Trophoblast cell (in vitro differentiated cells and primary cell): ENCODE data around the gene CTTN.
A peak's percentile ranks its signal among the peaks of the same experiment; 100 is the strongest.

Experiments
- DNase-seq, 2 donors: peaks; one replicate each; pipeline ENCODE4 v3.0.0-alpha.2; 2016
- H2AFZ ChIP-seq: 2 replicates; pipeline ENCODE4 v1.6.1; 2013; ENCODE audit warnings: low read length, moderate library complexity, mild to moderate bottlenecking; ENCODE audit not compliant: insufficient read depth, poor library complexity
- H2AK5ac ChIP-seq: 2 replicates; pipeline ENCODE4 v1.6.1; 2013; ENCODE audit warnings: mild to moderate bottlenecking, low read length
- H2BK120ac ChIP-seq: 2 replicates; pipeline ENCODE4 v1.6.1; 2013; ENCODE audit warnings: low read length, mild to moderate bottlenecking, moderate library complexity; ENCODE audit not compliant: insufficient read depth, poor library complexity
- H2BK12ac ChIP-seq: 2 replicates; pipeline ENCODE4 v1.6.1; 2013; ENCODE audit warnings: mild to moderate bottlenecking, low read length, moderate library complexity
- H2BK5ac ChIP-seq: 2 replicates; pipeline ENCODE4 v1.6.1; 2013; ENCODE audit warnings: low read length, low read depth, moderate library complexity, mild to moderate bottlenecking; ENCODE audit not compliant: poor library complexity
- H3K14ac ChIP-seq: 2 replicates; pipeline ENCODE4 v1.6.1; 2013; ENCODE audit warnings: mild to moderate bottlenecking, low read length
- H3K18ac ChIP-seq: 2 replicates; pipeline ENCODE4 v1.6.1; 2013; ENCODE audit warnings: mild to moderate bottlenecking, low read length
- H3K23ac ChIP-seq: 2 replicates; pipeline ENCODE4 v1.6.1; 2013; ENCODE audit warnings: low read length
- H3K27ac ChIP-seq: 2 replicates; pipeline ENCODE4 v1.5.1; 2013; ENCODE audit warnings: low read depth, mild to moderate bottlenecking, inconsistent platforms, low read length, moderate library complexity
- H3K27me3 ChIP-seq: 2 replicates; pipeline ENCODE4 v1.6.1; 2013; ENCODE audit warnings: inconsistent platforms, mild to moderate bottlenecking, low read length, moderate library complexity; ENCODE audit not compliant: insufficient read depth
- H3K36me3 ChIP-seq, 2 experiments: 1 replicate in 1 of 2; 2 replicates in 1 of 2; pipeline ENCODE4 v1.6.1; 2013; ENCODE audit warnings: low read length in 2 of 2, mild to moderate bottlenecking in 2 of 2, moderate library complexity in 1 of 2; ENCODE audit not compliant: insufficient read depth in 2 of 2, control insufficient read depth in 1 of 2
- H3K4ac ChIP-seq: 2 replicates; pipeline ENCODE4 v1.6.1; 2013; ENCODE audit warnings: low read depth, mild to moderate bottlenecking, low read length, moderate library complexity
- H3K4me1 ChIP-seq, 2 experiments: 1 replicate in 1 of 2; 2 replicates in 1 of 2; pipeline ENCODE4 v1.6.1; 2013; ENCODE audit warnings: low read length in 2 of 2, mild to moderate bottlenecking in 2 of 2, moderate library complexity in 1 of 2; ENCODE audit not compliant: insufficient read depth in 2 of 2, control insufficient read depth in 1 of 2
- H3K4me2 ChIP-seq: 2 replicates; pipeline ENCODE4 v1.6.1; 2013; ENCODE audit warnings: inconsistent platforms, mild to moderate bottlenecking, low read length, moderate library complexity
- H3K4me3 ChIP-seq: 2 replicates; pipeline ENCODE4 v1.5.1; 2013; ENCODE audit warnings: mild to moderate bottlenecking, low read depth, low read length, inconsistent platforms
- H3K79me1 ChIP-seq: one replicate; pipeline ENCODE4 v1.6.1; 2013; ENCODE audit warnings: low read length
- H3K79me2 ChIP-seq: 2 replicates; pipeline ENCODE4 v1.6.1; 2013; ENCODE audit warnings: low read length, mild to moderate bottlenecking; ENCODE audit not compliant: control insufficient read depth, insufficient read depth, poor library complexity
- H3K9ac ChIP-seq: 2 replicates; pipeline ENCODE4 v1.6.1; 2013; ENCODE audit warnings: mild to moderate bottlenecking, low read length
- H3K9me3 ChIP-seq: 2 replicates; pipeline ENCODE4 v1.6.1; 2013; ENCODE audit warnings: low read depth, mild to moderate bottlenecking, control low read depth, inconsistent platforms, low read length; ENCODE audit not compliant: insufficient read depth
- H4K12ac ChIP-seq: 2 replicates; pipeline ENCODE4 v1.6.1; 2013; ENCODE audit warnings: low read depth, mild to moderate bottlenecking, low read length, moderate library complexity
- H4K8ac ChIP-seq: 2 replicates; pipeline ENCODE4 v1.6.1; 2013; ENCODE audit warnings: low read depth, mild to moderate bottlenecking, low read length, moderate library complexity
- H4K91ac ChIP-seq: one replicate; pipeline ENCODE4 v1.6.1; 2013; ENCODE audit warnings: low read depth, mild to moderate bottlenecking, low read length, moderate library complexity
- WGBS: extraction: QIAGEN DNeasy Blood & Tissue Kit; methylation state at CpG from one replicate; pipeline ENCODE4 v1.1.7; 2013; ENCODE audit warnings: missing lambda C conversion rate; ENCODE audit not compliant: insufficient read length, insufficient coverage; ENCODE audit errors: extremely low coverage; 5-methylcytosine and 5-hydroxymethylcytosine counted together

Gene CTTN

GRCh38 chr11:70470127-70470526 lies 71.8 kb downstream of the CTTN start:
- Histone ChIP-seq H3K4ac (no peak overlapping the region), H3K4me3 (no peak overlapping the region), H3K9ac (no peak overlapping the region), H3K27me3 (no peaks in the 10 kb centered on the region), H4K12ac (no peak overlapping the region), H2BK12ac (no peak overlapping the region), H2AFZ (no peak overlapping the region), H3K14ac (no peak overlapping the region), H3K18ac (no peak overlapping the region), H2BK5ac (no peak overlapping the region), H3K27ac (no peak overlapping the region), H3K4me2 (no peak overlapping the region), H3K36me3 (no peaks in the 10 kb centered on the region), H2BK120ac (no peak overlapping the region), H3K79me2 (no peaks in the 10 kb centered on the region), H4K91ac (no peak overlapping the region), H4K8ac (no peak overlapping the region), H3K9me3 (no peaks in the 10 kb centered on the region), H3K79me1 (no peaks in the 10 kb centered on the region), H3K23ac (no peak overlapping the region), H2AK5ac (no peak overlapping the region), H3K4me1 (no peaks in the 10 kb centered on the region)
- WGBS: no CpG with 5 or more reads among the region's 6 CpGs
- no peak for DNase-seq

DNA sequence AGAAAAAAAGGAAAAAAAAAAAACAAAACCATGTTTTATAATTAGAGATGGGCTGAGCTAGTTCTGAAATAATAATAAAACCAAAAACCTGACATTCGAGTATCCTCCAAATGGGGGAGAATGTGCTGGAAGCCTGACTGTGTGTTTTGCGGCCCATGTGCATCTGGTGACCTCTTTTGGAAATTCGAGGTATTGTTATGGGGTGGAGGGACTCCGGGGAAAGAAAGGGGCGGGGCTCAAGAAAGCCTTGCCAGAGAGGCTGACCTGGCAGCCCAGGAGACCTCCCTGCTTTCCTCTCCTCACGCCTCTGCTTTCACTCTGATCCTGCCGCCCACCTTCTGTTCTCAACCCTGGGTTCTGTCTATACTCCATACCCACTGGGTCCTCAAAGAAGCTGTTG lies 72.9 kb downstream of the CTTN start:
- H3K36me3 ChIP-seq: no peaks in the 10 kb centered on the region
- no peak overlapping the region for H2BK120ac ChIP-seq
- no peaks in the 10 kb centered on the region for H3K9me3 ChIP-seq
- no peaks in the 10 kb centered on the region for H3K79me1 ChIP-seq
- H3K18ac ChIP-seq: no peak overlapping the region
- H3K23ac ChIP-seq: no peak overlapping the region
- H4K8ac ChIP-seq: no peak overlapping the region
- no peak overlapping the region for H2BK5ac ChIP-seq
- no peak overlapping the region for H4K91ac ChIP-seq
- DNase-seq: peak in 1 of 2 donors; percentile 19
- H2BK12ac ChIP-seq: no peak overlapping the region
- H3K4me3 ChIP-seq: no peak overlapping the region
- H4K12ac ChIP-seq: no peak overlapping the region
- H3K9ac ChIP-seq: no peak overlapping the region
- no peaks in the 10 kb centered on the region for H3K79me2 ChIP-seq
- no peaks in the 10 kb centered on the region for H3K27me3 ChIP-seq
- no peak overlapping the region for H3K4me2 ChIP-seq
- no peak overlapping the region for H3K14ac ChIP-seq
- H3K4me1 ChIP-seq: no peaks in the 10 kb centered on the region
- no peak overlapping the region for H3K4ac ChIP-seq
- no peak overlapping the region for H2AFZ ChIP-seq
- H3K27ac ChIP-seq: no peak overlapping the region
- no CpG with 5 or more reads among the region's 7 CpGs for WGBS
- no peak overlapping the region for H2AK5ac ChIP-seq

DNA sequence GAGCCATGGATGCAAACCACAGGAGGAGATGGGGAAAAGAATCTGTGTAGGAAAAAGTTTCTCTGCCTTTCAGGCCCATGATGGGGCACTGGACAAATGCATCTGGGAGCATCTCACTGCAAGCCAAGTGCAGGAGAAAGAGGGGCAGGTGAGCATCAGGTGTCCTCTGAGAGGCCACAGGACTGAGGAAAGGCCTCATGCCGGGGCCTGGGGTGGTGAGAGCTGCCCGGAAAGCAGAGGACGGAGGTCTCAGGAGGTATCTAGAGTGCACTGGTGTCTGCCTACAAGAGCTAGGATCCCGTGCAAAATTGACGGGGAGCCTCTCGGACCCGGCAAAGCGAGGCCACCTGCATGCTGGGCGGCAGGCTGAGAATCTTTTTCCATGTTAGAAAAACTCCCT lies 73.9 kb downstream of the CTTN start:
- Histone ChIP-seq H3K79me2 (no peaks in the 10 kb centered on the region), H3K79me1 (no peaks in the 10 kb centered on the region), H2AK5ac (no peak overlapping the region), H2BK5ac (no peak overlapping the region), H3K4me3 (no peak overlapping the region), H3K14ac (no peak overlapping the region), H3K27ac (no peak overlapping the region), H3K36me3 (no peaks in the 10 kb centered on the region), H3K4me1 (no peaks in the 10 kb centered on the region), H3K4me2 (no peak overlapping the region), H3K9ac (no peak overlapping the region), H2BK120ac (no peak overlapping the region), H2BK12ac (no peak overlapping the region), H4K8ac (no peak overlapping the region), H3K4ac (no peak overlapping the region), H2AFZ (no peak overlapping the region), H3K18ac (no peak overlapping the region), H4K91ac (no peak overlapping the region), H3K9me3 (no peaks in the 10 kb centered on the region), H3K23ac (no peak overlapping the region), H4K12ac (no peak overlapping the region), H3K27me3 (no peaks in the 10 kb centered on the region)
- WGBS: no CpG with 5 or more reads among the region's 9 CpGs
- DNase-seq: no peak

DNA sequence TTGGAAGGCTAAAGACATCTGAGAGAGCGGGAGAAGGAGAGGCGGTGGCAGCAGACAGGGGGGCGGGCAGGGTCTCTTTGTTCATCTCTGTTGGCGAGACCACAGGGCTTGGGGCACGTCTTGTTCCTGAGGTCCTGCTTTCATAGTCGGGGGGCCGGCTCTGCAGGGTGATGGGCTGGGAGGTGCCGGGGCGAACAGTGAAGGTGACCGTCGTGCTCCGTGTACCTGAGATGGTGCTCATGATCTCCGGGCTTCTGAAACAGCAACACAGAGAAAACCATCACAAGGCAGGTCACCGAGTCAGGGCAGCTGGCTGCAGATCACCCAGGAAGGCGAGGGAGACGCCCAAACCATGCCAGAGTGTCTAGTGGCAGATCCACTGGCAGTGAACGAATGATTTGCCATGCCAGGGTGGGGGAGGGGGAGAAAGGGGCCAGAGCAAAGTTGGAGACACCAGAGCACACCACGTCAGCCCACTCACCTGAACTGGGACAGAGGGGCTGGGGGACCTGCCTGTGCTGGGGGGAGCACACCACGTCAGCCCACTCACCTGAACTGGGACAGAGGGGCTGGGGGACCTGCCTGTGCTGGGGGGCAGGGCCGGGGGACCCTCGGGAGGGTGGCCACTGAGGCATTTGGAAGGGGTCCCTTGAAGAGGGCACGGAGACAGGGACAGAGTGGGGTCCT lies 75.0 kb downstream of the CTTN start:
- no peak for DNase-seq
- no peak overlapping the region for H4K91ac ChIP-seq
- no peak overlapping the region for H2AK5ac ChIP-seq
- H3K4ac ChIP-seq: no peak overlapping the region
- no peak overlapping the region for H2BK120ac ChIP-seq
- no peak overlapping the region for H3K27ac ChIP-seq
- no peak overlapping the region for H3K23ac ChIP-seq
- no peak overlapping the region for H4K8ac ChIP-seq
- no peaks in the 10 kb centered on the region for H3K27me3 ChIP-seq
- H2BK12ac ChIP-seq: no peak overlapping the region
- no peaks in the 10 kb centered on the region for H3K79me1 ChIP-seq
- no peaks in the 10 kb centered on the region for H3K4me1 ChIP-seq
- H2AFZ ChIP-seq: no peak overlapping the region
- no peak overlapping the region for H3K4me3 ChIP-seq
- H2BK5ac ChIP-seq: no peak overlapping the region
- H3K14ac ChIP-seq: no peak overlapping the region
- no peak overlapping the region for H3K4me2 ChIP-seq
- no CpG with 5 or more reads among the region's 22 CpGs for WGBS
- H3K9me3 ChIP-seq: no peaks in the 10 kb centered on the region
- H4K12ac ChIP-seq: no peak overlapping the region
- no peak overlapping the region for H3K18ac ChIP-seq
- no peaks in the 10 kb centered on the region for H3K36me3 ChIP-seq
- H3K79me2 ChIP-seq: no peaks in the 10 kb centered on the region
- H3K9ac ChIP-seq: no peak overlapping the region
